Esophagus muscularis mucosa (tissue), 3 donors: Measurements from ENCODE around the gene HK3.

ENCODE experiments used
- EP300 ChIP-seq: sonication (generic); formaldehyde crosslinking; IDR thresholded peaks from one replicate; pipeline ENCODE4 v1.6.1; 2017; ENCODE audit warnings: antibody characterized with exemption
- TF ChIP-seq, protein P1 (sequence below), 3 experiments: fragments of 200-600 bp in 2 of 3; fragments of 450-650 bp in 1 of 3; sonication (generic) in 2 of 3; IDR thresholded peaks; one replicate each; pipeline ENCODE4 v1.5.1; 2017 to 2019; ENCODE audit warnings: antibody characterized with exemption in 3 of 3, mild to moderate bottlenecking in 2 of 3, moderate library complexity in 1 of 3

DNA sequence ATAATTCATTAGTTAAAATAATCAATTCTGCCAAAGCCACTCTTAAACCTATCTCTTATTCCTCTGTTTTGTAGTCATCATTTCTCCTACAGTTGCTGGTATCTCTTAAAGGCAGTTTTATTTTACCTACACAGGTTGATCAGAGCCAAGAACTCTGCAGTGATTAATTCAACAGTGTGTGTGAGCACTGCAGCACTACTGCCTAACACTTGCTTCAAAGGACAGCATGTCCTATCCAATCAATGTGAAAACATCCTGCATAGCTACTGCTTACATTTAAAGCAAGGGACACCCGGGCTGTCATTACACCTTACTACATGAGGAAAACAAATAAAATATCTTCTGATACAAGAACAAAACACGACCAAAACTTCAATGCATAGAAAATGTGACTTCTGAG is 45.1 kb upstream of the HK3 start:
- TF ChIP-seq, protein P1, sequence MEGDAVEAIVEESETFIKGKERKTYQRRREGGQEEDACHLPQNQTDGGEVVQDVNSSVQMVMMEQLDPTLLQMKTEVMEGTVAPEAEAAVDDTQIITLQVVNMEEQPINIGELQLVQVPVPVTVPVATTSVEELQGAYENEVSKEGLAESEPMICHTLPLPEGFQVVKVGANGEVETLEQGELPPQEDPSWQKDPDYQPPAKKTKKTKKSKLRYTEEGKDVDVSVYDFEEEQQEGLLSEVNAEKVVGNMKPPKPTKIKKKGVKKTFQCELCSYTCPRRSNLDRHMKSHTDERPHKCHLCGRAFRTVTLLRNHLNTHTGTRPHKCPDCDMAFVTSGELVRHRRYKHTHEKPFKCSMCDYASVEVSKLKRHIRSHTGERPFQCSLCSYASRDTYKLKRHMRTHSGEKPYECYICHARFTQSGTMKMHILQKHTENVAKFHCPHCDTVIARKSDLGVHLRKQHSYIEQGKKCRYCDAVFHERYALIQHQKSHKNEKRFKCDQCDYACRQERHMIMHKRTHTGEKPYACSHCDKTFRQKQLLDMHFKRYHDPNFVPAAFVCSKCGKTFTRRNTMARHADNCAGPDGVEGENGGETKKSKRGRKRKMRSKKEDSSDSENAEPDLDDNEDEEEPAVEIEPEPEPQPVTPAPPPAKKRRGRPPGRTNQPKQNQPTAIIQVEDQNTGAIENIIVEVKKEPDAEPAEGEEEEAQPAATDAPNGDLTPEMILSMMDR (IDR thresholded peaks at IDR 0.05) = no peak
- no peak for TF ChIP-seq EP300
